Neural progenitor cell (in vitro differentiated cells): ENCODE measurements around the gene AQP5.

Experiments
- EZH2 ChIP-seq: fragments of 200-600 bp; sonication (generic); IDR thresholded peaks from 2 replicates; pipeline ENCODE4 v1.6.1; 2017; ENCODE audit warnings: antibody characterized with exemption, mild to moderate bottlenecking, moderate library complexity
- EZH2phosphoT487 ChIP-seq: fragments of 200-600 bp; sonication (generic); IDR thresholded peaks from 2 replicates; pipeline ENCODE4 v1.6.1; 2017; ENCODE audit warnings: antibody characterized with exemption
- TF ChIP-seq, protein P1 (sequence below): fragments of 200-600 bp; sonication (generic); IDR thresholded peaks from 2 replicates; pipeline ENCODE4 v1.5.1; 2017; ENCODE audit warnings: antibody characterized with exemption, mild to moderate bottlenecking

- TF ChIP-seq EZH2: no peak
- TF ChIP-seq, protein P1, sequence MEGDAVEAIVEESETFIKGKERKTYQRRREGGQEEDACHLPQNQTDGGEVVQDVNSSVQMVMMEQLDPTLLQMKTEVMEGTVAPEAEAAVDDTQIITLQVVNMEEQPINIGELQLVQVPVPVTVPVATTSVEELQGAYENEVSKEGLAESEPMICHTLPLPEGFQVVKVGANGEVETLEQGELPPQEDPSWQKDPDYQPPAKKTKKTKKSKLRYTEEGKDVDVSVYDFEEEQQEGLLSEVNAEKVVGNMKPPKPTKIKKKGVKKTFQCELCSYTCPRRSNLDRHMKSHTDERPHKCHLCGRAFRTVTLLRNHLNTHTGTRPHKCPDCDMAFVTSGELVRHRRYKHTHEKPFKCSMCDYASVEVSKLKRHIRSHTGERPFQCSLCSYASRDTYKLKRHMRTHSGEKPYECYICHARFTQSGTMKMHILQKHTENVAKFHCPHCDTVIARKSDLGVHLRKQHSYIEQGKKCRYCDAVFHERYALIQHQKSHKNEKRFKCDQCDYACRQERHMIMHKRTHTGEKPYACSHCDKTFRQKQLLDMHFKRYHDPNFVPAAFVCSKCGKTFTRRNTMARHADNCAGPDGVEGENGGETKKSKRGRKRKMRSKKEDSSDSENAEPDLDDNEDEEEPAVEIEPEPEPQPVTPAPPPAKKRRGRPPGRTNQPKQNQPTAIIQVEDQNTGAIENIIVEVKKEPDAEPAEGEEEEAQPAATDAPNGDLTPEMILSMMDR: no peak
- no peak for TF ChIP-seq EZH2phosphoT487
Observed at GRCh38 chr12:49963976-49964815, 2.5 kb downstream of the AQP5 start.
